ENCODE data around the gene RGS8.

RGS8 gene

DNA sequence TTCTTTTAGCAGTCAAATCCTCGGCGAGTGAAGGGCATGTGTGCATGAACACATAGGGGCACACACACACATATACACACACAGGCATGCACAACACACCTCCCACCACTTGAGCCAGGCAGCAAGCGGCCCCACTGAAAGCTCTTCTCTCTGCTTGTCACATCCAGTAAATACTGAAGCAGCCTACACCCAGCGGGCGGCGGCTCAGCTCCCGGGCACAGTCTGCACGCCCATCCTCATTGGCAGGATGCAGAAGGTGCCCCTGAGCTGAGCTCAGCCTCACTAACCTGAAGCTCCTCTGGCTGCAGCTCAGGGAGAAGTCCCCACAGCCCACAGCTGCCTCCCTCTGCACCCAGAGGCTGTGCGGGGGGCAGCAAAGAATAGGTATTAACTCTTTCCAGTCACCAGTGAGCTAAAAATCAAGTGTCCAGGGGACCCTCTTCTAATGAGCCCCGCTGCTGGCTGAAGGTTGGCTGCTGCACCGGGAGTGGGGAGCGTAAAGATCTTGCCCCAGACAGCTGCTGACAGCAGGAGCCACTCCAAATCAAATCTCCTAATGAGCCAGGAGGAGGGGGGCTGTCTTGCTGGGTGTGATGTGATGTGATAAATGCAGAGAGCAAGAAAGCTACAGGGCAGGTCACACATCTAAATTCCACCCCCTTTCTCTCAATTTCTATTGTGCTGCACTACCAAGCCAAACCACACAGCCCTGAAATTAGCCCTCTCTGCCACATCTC lies 12.5 kb downstream of the RGS8 start:
- TF ChIP-seq, protein P1, sequence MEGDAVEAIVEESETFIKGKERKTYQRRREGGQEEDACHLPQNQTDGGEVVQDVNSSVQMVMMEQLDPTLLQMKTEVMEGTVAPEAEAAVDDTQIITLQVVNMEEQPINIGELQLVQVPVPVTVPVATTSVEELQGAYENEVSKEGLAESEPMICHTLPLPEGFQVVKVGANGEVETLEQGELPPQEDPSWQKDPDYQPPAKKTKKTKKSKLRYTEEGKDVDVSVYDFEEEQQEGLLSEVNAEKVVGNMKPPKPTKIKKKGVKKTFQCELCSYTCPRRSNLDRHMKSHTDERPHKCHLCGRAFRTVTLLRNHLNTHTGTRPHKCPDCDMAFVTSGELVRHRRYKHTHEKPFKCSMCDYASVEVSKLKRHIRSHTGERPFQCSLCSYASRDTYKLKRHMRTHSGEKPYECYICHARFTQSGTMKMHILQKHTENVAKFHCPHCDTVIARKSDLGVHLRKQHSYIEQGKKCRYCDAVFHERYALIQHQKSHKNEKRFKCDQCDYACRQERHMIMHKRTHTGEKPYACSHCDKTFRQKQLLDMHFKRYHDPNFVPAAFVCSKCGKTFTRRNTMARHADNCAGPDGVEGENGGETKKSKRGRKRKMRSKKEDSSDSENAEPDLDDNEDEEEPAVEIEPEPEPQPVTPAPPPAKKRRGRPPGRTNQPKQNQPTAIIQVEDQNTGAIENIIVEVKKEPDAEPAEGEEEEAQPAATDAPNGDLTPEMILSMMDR (IDR thresholded peaks at IDR 0.05; ENCODE audit: low read depth, low read length) = no peak
- DNase-seq (ENCODE audit: extremely low read depth, low read depth) = no peak

DNA sequence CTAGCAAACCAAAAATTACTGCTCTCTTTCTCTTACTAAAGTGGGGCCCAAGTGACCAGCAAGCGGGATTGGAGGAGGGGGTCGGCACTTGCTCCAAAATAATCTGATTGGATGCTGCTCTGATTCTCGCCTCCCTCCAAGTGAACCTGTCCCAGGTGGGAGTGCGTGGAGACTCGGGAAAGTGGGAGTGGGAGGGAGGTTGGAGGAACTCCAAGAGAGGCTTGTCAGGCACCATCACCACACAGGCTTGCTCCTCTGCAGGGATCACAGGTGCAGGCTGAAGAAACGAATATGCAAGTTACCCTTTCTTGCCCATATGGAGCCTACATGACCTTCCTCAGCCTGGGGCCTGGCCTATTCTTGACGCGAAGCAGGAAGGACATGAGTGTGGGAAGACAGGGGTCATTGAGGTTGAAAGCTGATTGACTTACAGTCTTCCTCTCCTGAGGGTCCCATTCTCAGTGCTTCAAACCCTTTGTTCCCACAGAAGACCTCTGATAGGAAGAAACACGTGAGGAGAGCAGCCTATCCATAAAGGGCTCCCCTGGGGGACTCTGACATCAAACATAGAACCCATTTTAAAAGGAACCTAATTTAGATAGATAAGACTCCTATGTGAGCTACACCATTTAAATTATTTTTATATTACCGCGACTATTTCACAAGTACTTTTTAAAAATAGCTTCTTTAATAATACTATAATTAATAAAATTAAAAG lies 14.2 kb downstream of the RGS8 start:
- TF ChIP-seq, protein P1 (IDR thresholded peaks at IDR 0.05; ENCODE audit: low read depth, low read length) = no peak
- no peak for DNase-seq (ENCODE audit: extremely low read depth, low read depth)

DNA sequence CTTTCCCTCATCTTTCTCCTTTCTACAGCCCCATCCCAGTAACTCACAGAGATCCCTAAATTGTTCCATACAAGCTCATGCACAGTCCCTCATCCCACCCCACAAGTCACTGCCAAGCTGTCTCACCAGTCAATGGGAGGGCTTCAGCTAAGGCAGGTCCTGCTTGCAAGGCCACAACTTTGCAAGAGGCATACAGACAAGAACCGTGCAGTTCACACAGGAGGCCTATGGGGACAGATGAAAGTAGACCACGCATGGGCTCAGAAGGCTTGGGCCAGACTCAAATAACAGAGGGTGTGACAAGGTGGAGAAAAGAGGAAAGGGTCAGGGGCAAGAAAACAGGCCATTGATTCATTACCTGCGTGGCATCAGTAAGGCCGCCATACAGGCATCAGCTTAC lies 15.1 kb downstream of the RGS8 start:
- TF ChIP-seq, protein P1 (IDR thresholded peaks at IDR 0.05; ENCODE audit: low read depth, low read length) = no peak
- no peak for DNase-seq (ENCODE audit: extremely low read depth, low read depth)

DNA sequence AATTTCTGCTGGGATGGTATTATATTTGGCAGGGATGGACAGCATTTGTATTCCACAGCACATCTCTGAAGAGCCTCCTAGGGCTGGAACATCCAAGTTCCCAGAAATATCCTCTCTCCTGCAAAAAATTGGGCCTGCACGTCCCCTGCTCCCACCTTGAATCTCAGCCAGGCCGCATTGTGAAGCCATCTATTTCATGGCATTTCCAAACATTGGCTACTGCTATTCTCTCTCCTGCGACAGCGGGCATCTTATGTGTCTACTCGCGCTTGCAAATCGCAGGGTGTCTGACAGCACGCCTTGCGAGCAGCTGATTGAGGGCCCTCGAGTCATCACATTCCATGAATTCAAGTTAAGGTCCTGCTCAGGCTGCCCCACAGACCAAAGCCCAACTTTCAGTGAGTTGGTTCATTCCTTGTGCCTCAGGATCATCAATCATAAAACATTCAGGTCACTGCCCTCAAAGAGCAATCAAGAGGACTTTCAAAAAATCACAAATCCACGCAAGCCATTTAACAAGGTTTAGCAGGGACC lies 15.8 kb downstream of the RGS8 start:
- TF ChIP-seq, protein P1 (IDR thresholded peaks at IDR 0.05; ENCODE audit: low read depth, low read length) = no peak
- DNase-seq (ENCODE audit: extremely low read depth, low read depth) = no peak

DNA sequence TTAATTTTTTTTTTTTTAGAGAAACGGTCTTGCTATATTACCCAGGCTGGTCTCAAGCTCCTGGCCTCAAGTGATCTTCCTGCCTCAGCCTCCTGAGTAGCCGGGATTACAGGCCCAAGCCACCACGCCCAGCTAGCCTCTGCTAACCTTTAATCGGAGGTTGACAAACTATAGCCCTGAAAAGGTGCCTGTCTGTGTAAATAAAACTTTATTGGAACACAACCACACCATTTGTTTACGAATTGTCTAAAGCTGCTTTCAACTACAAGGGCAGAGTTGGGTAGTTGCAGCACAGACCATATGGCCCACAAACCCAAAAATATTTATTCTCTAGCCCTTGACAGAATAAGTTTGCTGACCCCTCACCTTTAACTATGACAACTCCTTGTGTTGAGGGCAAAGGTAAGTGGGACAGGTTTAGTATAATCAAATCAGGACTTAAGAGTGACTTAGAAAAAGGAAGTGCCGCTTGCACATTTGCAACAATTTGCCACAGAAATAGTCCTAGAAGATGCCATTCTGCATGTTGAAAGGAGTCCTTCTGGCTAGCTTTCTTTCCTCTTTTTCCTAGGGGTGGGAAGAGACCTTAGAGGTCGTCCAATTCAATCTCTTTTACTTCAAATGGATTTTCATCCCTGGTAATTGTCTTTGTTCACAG lies 16.4 kb downstream of the RGS8 start:
- TF ChIP-seq, protein P1 (IDR thresholded peaks at IDR 0.05; ENCODE audit: low read depth, low read length) = no peak
- no peak for DNase-seq (ENCODE audit: extremely low read depth, low read depth)

DNA sequence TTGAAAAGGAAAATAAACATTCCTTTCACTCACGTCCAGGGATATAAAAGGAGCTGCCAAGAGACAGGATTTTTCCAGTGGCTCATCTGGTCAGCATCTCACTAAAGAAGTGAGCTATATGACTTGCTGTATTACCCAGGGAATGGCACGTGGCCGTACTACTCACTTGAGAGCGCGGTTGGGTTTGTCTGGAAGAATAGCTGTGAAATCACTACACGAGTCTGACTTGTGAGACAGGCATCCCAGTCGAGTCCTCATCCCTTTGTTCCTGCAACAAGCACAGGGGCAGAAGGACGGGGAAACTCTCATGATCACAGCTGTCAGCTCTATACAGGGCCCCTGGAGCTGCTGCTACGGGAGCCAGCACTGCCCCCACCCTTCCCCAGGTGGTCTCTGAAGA lies 17.7 kb downstream of the RGS8 start:
- no peak for DNase-seq (ENCODE audit: extremely low read depth, low read depth)
- TF ChIP-seq, protein P1 (IDR thresholded peaks at IDR 0.05; ENCODE audit: low read depth, low read length) = no peak

DNA sequence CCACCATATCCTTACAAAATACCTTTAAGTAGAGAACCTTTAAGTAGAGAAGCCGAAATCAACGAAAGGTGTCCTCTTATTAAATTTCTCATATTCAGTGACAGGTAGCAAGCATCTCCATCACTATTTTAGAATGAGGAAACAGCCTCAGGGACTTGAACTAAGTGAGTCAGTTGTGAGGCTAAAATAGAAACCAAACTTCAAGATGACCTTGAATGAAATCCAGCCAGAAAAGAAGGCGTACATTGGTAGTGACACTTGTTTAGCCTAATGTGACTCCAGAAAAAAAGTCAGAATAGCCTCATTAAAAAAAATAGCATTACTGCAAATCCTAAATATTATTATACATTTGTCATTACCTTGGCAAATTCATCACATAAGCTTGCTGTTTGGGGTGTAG lies 20.1 kb downstream of the RGS8 start:
- TF ChIP-seq, protein P1 (IDR thresholded peaks at IDR 0.05; ENCODE audit: low read depth, low read length) = no peak
- DNase-seq (ENCODE audit: extremely low read depth, low read depth) = no peak
